Bronchial smooth muscle cell (primary cell): ENCODE measurements around the gene CUL3. TPM values are rescaled to one million over a fixed set of nuclear protein-coding genes. Genes with fewer than 3 reads are reported as not detected.

ENCODE experiments used
- total RNA-seq: library from RNA; depleted of rRNA; stranded (reverse); fragments of >200 nt; gene quantifications from 2 replicates; pipeline ENCODE4 v1.2.1, GENCODE V29; 2014

CUL3 gene
- 48.2 and 51.9 TPM in 2 replicates for total RNA-seq

GRCh38 chr2:224585211-224586088 lies at the start of gene CUL3:
CUL3 (minus strand) TSS chr2:224585363; CDS start chr2:224585009, 354 bp downstream.

Other genes starting within 250 kb of the CUL3 start
- under 0.01 and 0.16 TPM in 2 replicates for gene FAM124B, start 183.3 kb downstream of the CUL3 start, total RNA-seq
- 0.26 TPM in 1 of 2 replicates, not detected in the other for gene CCDC195, start 131.0 kb upstream of the CUL3 start, total RNA-seq